Retinal pigment epithelial cell (primary cell): ENCODE results near the gene FOXC1.

Source experiments
- DNase-seq: peaks from one replicate; pipeline ENCODE4 v3.0.0-alpha.2; 2010; ENCODE audit warnings: low read depth
- H3K4me3 ChIP-seq: 2 replicates; pipeline ENCODE4 v1.5.1; 2011; ENCODE audit warnings: mild to moderate bottlenecking, low read length, control low read depth, moderate library complexity
- CTCF ChIP-seq: conservative IDR thresholded peaks from 2 replicates; pipeline ENCODE4 v1.5.1; 2011; ENCODE audit warnings: low read depth, low read length, control low read depth, inconsistent platforms

FOXC1 gene

GRCh38 chr6:1612299-1612973 is 2.7 kb downstream of the FOXC1 start:
- no peak for DNase-seq
- no peak for TF ChIP-seq CTCF
- peak overlapping the region; percentile 60 for H3K4me3 ChIP-seq

GRCh38 chr6:1612974-1613306 is 3.2 kb downstream of the FOXC1 start:
- H3K4me3 ChIP-seq = peak overlapping the region; percentile 46
- TF ChIP-seq CTCF = no peak
- no peak for DNase-seq

- H3K4me3 ChIP-seq = peak overlapping the region; percentile 46
- TF ChIP-seq CTCF = no peak
- DNase-seq = no peak
These were observed 3.6 kb downstream of the FOXC1 start for GRCh38 chr6:1613346-1613687.

- H3K4me3 ChIP-seq = peak overlapping the region; percentile 46
- TF ChIP-seq CTCF = no peak
- DNase-seq = no peak
These were observed 4.2 kb downstream of the FOXC1 start for GRCh38 chr6:1613688-1614447.

GRCh38 chr6:1614448-1615150 is 4.9 kb downstream of the FOXC1 start:
- peak overlapping the region; percentile 46 for H3K4me3 ChIP-seq
- no peak for DNase-seq
- no peak for TF ChIP-seq CTCF

- no peak for TF ChIP-seq CTCF
- no peak for DNase-seq
- H3K4me3 ChIP-seq = no peak overlapping the region
These were observed 5.6 kb downstream of the FOXC1 start for GRCh38 chr6:1615151-1615852.
